HepG2 (cell line): Measurements from ENCODE around the gene CDCP1. TPM values are rescaled to one million over a fixed set of nuclear protein-coding genes. Genes with fewer than 3 reads are reported as not detected.
A peak's percentile ranks its signal among the peaks of the same experiment; 100 is the strongest.

Experiments
- ATAC-seq: fragments of 200-7000 bp; cut with Tn5 transposase; 3 replicates; pipeline ENCODE4 v1.9.1; 2020; ENCODE audit warnings: mild to moderate bottlenecking, moderate library complexity
- BruUV-seq: library from RNA; stranded (reverse); fragments of 400-500 nt; replicated peaks from 2 replicates; lab custom pipeline; 2021; lab: Mats Ljungman, UMichigan
- CTCF ChIA-PET: fragments of 300-600 bp; formaldehyde crosslinking; extraction: SDS; loops from one replicate; lab custom pipeline; 2021; ENCODE audit warnings: low total read pairs, inconsistent platforms, low intra/inter-chr PET ratio; lab: Yijun Ruan, JAX
- POLR2A ChIA-PET: fragments of 350-600 bp; sonication (Branson Sonifier 250); formaldehyde crosslinking; loops from one replicate; lab custom pipeline; 2020; ENCODE audit warnings: antibody characterized with exemption, inconsistent platforms; lab: Yijun Ruan, JAX
- DNase-seq: peaks from one replicate; pipeline ENCODE4 v3.0.0-alpha.2; 2015; ENCODE audit warnings: low spot score
- FAIRE-seq: peaks from 3 replicates; lab custom pipeline; 2011; peaks lifted over from hg19 to GRCh38; lab: Jason Lieb, UNC
- H2AFZ ChIP-seq: one replicate; pipeline ENCODE4 v1.6.1; 2011; ENCODE audit warnings: low read length, inconsistent platforms
- H3K27ac ChIP-seq: fragments of 300-600 bp; 3 replicates; pipeline ENCODE4 v1.8.0; 2011; ENCODE audit warnings: mixed run types, mild to moderate bottlenecking, mixed read lengths, low read length, inconsistent platforms; ENCODE audit not compliant: insufficient read depth; ENCODE audit errors: extremely low read length
- H3K27me3 ChIP-seq, 2 experiments: fragments of 200-600 bp in 1 of 2; 2 replicates in 1 of 2; 3 replicates in 1 of 2; pipeline versions ENCODE4 v1.6.0 to v1.8.0; 2011; ENCODE audit warnings: low read length in 2 of 2, mild to moderate bottlenecking in 2 of 2, moderate library complexity in 2 of 2, inconsistent platforms in 1 of 2; ENCODE audit not compliant: insufficient read depth in 2 of 2, control insufficient read depth in 1 of 2
- H3K36me3 ChIP-seq, 2 experiments: fragments of 200-600 bp in 1 of 2; replicated peaks in 1 of 2; 2 replicates in 1 of 2; 3 replicates in 1 of 2; pipeline versions ENCODE4 v1.5.1 to v1.8.0; 2011; ENCODE audit warnings: low read length in 2 of 2, inconsistent platforms in 1 of 2; ENCODE audit not compliant: insufficient read depth in 2 of 2, control insufficient read depth in 1 of 2
- H3K4me1 ChIP-seq: 2 replicates; pipeline ENCODE4 v1.5.1; 2012; ENCODE audit warnings: low read length, inconsistent platforms; ENCODE audit not compliant: insufficient read depth
- H3K4me2 ChIP-seq: 2 replicates; pipeline ENCODE4 v1.6.0; 2011; ENCODE audit warnings: low read depth, low read length, inconsistent platforms
- H3K4me3 ChIP-seq, 3 experiments: fragments of 200-600 bp in 1 of 3; sonication (generic), shearing (Covaris generic) in 1 of 3; replicated peaks in 1 of 3; 2 replicates each; pipeline ENCODE4 v1.5.1; 2011 to 2016; ENCODE audit warnings: low read length in 3 of 3, inconsistent platforms in 2 of 3, low read depth in 2 of 3, mild to moderate bottlenecking in 2 of 3, control low read depth in 1 of 3, mixed read lengths in 1 of 3; ENCODE audit not compliant: insufficient read depth in 1 of 3
- H3K79me2 ChIP-seq: one replicate; pipeline ENCODE4 v1.6.1; 2011; ENCODE audit warnings: low read length, inconsistent platforms; ENCODE audit not compliant: insufficient read depth
- H3K9ac ChIP-seq: 2 replicates; pipeline ENCODE4 v1.6.0; 2011; ENCODE audit warnings: mild to moderate bottlenecking, low read depth, low read length, inconsistent platforms; ENCODE audit not compliant: insufficient read depth
- H3K9me3 ChIP-seq: 2 replicates; pipeline ENCODE4 v1.5.1; 2012; ENCODE audit warnings: mild to moderate bottlenecking, low read length
- H4K20me1 ChIP-seq: 2 replicates; pipeline ENCODE4 v1.6.0; 2011; ENCODE audit warnings: inconsistent platforms, mild to moderate bottlenecking, low read length, moderate library complexity; ENCODE audit not compliant: insufficient read depth
- ATF7 ChIP-seq, 2 experiments: fragments of 450-650 bp in 1 of 2; sonication (generic) in 1 of 2; formaldehyde crosslinking in 1 of 2; IDR thresholded peaks; 2 replicates each; pipeline versions ENCODE4 v1.4.0 to v1.6.1; 2016 to 2020; ENCODE audit warnings: antibody characterized with exemption in 1 of 2, mild to moderate bottlenecking in 1 of 2, missing genetic modification reagents in 1 of 2
- MAFF ChIP-seq: IDR thresholded peaks from 2 replicates; pipeline ENCODE4 v1.6.1; 2011; ENCODE audit warnings: low read depth, low read length, improper control_type of control experiment
- MAFK ChIP-seq, 2 experiments: IDR thresholded peaks in 1 of 2; conservative IDR thresholded peaks in 1 of 2; 2 replicates each; pipeline ENCODE4 v1.6.1; 2011; ENCODE audit warnings: improper control_type of control experiment in 2 of 2, low read length in 2 of 2
- ZNF121 ChIP-seq: sonication (generic); formaldehyde crosslinking; IDR thresholded peaks from 2 replicates; pipeline ENCODE4 v1.5.0; 2020; ENCODE audit warnings: mild to moderate bottlenecking, missing genetic modification reagents
- ZNF652 ChIP-seq: IDR thresholded peaks from 2 replicates; pipeline ENCODE4 v1.6.1; 2016; ENCODE audit warnings: low read depth, borderline replicate concordance
- ZNF670 ChIP-seq: sonication (generic); formaldehyde crosslinking; IDR thresholded peaks from 2 replicates; pipeline ENCODE4 v1.8.0; 2022; ENCODE audit warnings: mild to moderate bottlenecking, missing genetic modification reagents, borderline replicate concordance
- WGBS: methylation state at CpG from one replicate; pipeline ENCODE4 v1.1.6; 2017; ENCODE audit warnings: low lambda C conversion rate; 5-methylcytosine and 5-hydroxymethylcytosine counted together
- in situ Hi-C: cut with HindIII; loops from 2 replicates; pipeline ENCODE4 v1.10.0; 2017; ENCODE audit warnings: low pct_unique_long_range_greater_than_20kb; ENCODE audit not compliant: extremely low pct_ligation_motif_present
- intact Hi-C: fragments of 100-400 bp; cut with micrococcal nuclease; formaldehyde crosslinking; loops from one replicate; pipeline ENCODE4 v1.10.0; 2022; ENCODE audit not compliant: unreplicated experiment
- polyA plus RNA-seq, 8 experiments: library from polyadenylated mRNA; depleted of rRNA in 3 of 8; stranded (reverse) in 7 of 8; unstranded in 1 of 8; fragments of >200 nt; fragmentation: Illumina TruSeq in 4 of 8; extraction: Trizol in 4 of 8; gene quantifications; 2 replicates each; pipeline versions ENCODE4 v1.2.1 to v1.2.3, GENCODE V29; 2011 to 2016; ENCODE audit warnings: low read depth in 4 of 8, missing spikeins in 1 of 8, mixed read lengths in 1 of 8; ENCODE audit not compliant: insufficient read depth in 1 of 8
- total RNA-seq, 5 experiments: library from RNA; depleted of rRNA; stranded (reverse); fragments of >200 nt; fragmentation: Illumina TruSeq; extraction: Trizol; gene quantifications; 2 replicates each; pipeline ENCODE4 v1.2.3, GENCODE V29; 2016; ENCODE audit warnings: low read depth in 1 of 5
- TF ChIP-seq, protein P1 (sequence below): IDR thresholded peaks from 2 replicates; pipeline ENCODE4 v1.6.1; 2012; ENCODE audit warnings: inconsistent platforms

The CDCP1 gene
- total and polyA plus RNA-seq, 2 of the 13 experiments (the other 11 are each of a cell fraction or from before 2014, with no cell fraction given), result 0.11 to 0.18 TPM

DNA sequence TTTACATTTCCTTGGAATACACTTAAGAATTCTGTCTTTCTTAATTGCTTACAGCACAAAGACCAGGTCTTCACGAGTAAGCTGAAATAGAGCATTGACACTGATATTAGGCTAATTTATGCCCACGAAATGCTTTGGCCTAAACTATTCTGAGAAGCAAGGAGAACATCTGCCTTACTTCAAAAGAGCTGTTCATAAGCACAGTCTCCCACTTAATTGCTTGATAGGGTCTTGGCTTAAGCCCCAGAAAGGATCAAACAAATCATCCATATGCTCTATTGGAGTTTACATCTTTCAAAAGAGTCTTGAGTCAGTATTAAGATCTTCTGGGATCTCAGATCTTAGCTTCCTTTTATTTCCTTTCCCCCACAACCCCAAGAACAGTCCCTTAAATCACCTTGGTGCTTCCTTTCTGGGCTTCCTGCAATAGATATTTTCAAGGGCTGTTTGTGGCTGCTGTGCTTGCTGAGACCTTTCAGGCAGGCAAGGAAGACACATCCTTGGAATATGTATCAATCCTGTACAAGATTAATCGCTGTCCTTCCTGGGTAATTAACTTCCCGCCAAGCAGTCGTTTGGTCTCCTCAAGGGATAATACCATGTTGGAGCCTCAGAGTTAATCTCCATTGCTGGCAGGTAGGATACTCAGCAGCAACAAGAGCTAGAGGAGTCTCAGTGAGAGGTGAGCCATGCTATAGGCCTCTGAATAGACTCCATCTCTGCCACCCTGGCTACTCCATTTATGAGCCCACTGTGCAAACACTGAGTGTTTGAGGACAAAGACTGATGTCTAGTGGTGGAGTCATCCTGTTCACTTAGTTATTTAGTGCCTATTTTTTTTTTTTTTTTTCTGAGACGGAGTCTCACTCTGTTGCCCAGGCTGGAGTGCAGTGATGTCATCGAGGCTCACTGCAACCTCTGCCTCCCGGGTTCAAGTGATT is 42.8 kb upstream of the CDCP1 start:
- WGBS, result 47% methylated on average over 8 of the region's 8 CpGs
- Histone ChIP-seq H3K27ac (no peak overlapping the region), H3K4me3 (no peak overlapping the region), H3K9me3 (no peaks in the 10 kb centered on the region), H2AFZ (no peak overlapping the region), H4K20me1 (no peaks in the 10 kb centered on the region), H3K79me2 (no peaks in the 10 kb centered on the region), H3K36me3 (no peaks in the 10 kb centered on the region), H3K4me1 (peaks cover 48% of the 10 kb centered on the region), H3K9ac (no peak overlapping the region), H3K27me3 (0 out of 5 replicates have a peak, but pooled peaks cover under 1 to 7% of the 10 kb centered on the region in 2 experiments), H3K4me2 (no peak overlapping the region)
- in situ Hi-C loops (no loop called here), intact Hi-C loops (no loop called here)
- no TSS peak for BruUV-seq
- ChIA-PET POLR2A (no interaction called here), CTCF (no interaction called here)
- TF ChIP-seq ZNF652 (CRISPR knock-in tag) (no peak), ZNF121 (CRISPR knock-in tag) (peak; percentile 73), ATF7 (IDR thresholded peaks at IDR 0.05) (peak; percentile 45; the same call in 1 of the 2 replicates), ATF7 (CRISPR knock-in tag; IDR thresholded peaks at IDR 0.05) (no peak)
- DNase-seq (peak; percentile 25), FAIRE-seq (no peak), ATAC-seq (no peak; the same call in 2 of the 3 replicates)

DNA sequence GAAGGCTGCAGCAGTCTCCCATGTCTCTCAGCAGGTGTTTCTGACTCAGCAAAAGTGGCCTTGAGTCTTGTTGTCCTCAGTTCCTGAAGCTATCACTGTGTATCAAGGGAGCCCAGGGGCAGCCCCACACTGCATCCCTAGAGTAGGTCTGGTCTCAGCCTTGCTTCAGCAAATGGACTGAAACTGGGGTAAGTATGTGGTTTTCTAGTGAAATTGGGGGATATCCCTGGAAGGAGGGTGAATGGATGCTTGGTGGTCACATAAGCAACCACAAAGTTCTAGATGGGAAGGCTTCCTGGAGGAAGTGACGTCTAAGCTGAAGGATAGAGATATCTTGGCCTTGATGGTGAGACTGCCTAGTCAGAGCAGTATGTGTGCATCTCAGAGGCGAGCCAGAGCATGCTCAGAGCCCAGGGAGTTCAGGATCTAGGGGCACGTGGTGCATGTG is 41.5 kb upstream of the CDCP1 start:
- H2AFZ ChIP-seq, result no peak overlapping the region
- H3K27me3 ChIP-seq, result 0 out of 5 replicates have a peak, but pooled peaks cover 1 to 7% of the 10 kb centered on the region in 2 experiments
- no peak for FAIRE-seq
- no peak overlapping the region for H3K9ac ChIP-seq
- intact Hi-C loops (no loop called here), in situ Hi-C loops (no loop called here)
- CTCF ChIA-PET, result no interaction called here
- H3K4me2 ChIP-seq, result no peak overlapping the region
- TF ChIP-seq ZNF670 (CRISPR knock-in tag) (no peak), MAFK (conservative IDR thresholded peaks at IDR 0.05 in 1 of 2, IDR thresholded peaks at IDR 0.05 in 1 of 2; ENCODE audit: low read length in 2 of 2) (peak; percentile 23 to 49; a peak in 2 of 4 replicates), MAFF (0 out of 2 replicates have a peak, but pooled peaks have one; percentile 15)
- TF ChIP-seq, protein P1, sequence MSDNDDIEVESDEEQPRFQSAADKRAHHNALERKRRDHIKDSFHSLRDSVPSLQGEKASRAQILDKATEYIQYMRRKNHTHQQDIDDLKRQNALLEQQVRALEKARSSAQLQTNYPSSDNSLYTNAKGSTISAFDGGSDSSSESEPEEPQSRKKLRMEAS, result 0 out of 2 replicates have a peak, but pooled peaks have one; percentile 26
- POLR2A ChIA-PET, result no interaction called here
- DNase-seq, result no peak
- 28% methylated on average over 2 of the region's 3 CpGs for WGBS
- peaks cover 47% of the 10 kb centered on the region for H3K4me1 ChIP-seq
- no peaks in the 10 kb centered on the region for H3K36me3 ChIP-seq
- no peaks in the 10 kb centered on the region for H4K20me1 ChIP-seq
- no peaks in the 10 kb centered on the region for H3K9me3 ChIP-seq
- H3K79me2 ChIP-seq, result no peaks in the 10 kb centered on the region
- H3K27ac ChIP-seq, result no peak overlapping the region
- no peak for ATAC-seq
- H3K4me3 ChIP-seq, result no peak overlapping the region
- BruUV-seq, result no TSS peak
